ENCODE measurements around the gene JAKMIP3. TPM values are rescaled to one million over a fixed set of nuclear protein-coding genes. Genes with fewer than 3 reads are reported as not detected.

JAKMIP3 gene
- total RNA-seq, 1 experiment from 2014 or later: not detected

DNA sequence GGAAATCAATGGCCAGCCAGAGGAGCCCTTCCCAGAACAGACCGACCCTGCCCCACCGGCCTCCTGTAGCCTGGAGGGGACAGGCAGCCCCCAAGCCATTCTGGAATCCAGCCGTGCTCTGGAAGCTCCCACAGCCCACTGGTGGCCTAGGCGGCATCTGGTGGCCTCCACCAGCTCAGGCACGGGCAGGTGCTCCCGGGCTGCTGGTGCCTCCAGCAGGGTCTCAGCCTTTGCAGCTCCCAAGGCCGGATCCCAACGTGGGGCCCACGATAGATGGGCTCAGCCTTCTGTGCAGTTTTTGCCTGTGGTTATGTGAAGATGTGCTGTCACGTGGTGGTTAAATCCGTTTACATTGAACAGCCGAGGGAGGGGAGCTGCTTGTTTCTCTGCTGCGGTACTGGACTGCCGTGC, 44.4 kb downstream of the JAKMIP3 start:
- no peak for DNase-seq (ENCODE audit: low spot score)

DNA sequence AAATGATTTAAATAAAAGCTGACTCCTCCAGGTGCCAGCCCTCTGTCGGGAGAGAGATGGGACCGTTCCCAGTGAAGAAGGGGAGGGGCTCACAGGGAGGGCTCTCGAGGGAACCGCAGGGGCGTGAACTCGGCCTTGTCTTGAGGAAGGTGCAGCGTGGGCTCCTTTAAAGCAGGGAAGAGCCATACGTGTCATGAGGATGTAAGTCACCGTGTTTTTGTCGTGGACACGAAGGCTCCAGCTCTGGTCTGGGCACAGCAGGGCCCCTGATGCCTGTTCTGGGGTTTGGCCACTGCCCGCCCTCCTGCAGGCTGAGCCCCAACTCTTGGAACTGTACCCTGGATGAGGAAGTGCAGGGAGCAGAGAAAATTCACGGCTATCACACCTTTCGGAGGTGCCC, 45.0 kb downstream of the JAKMIP3 start:
- no peak for DNase-seq (ENCODE audit: low spot score)

DNA sequence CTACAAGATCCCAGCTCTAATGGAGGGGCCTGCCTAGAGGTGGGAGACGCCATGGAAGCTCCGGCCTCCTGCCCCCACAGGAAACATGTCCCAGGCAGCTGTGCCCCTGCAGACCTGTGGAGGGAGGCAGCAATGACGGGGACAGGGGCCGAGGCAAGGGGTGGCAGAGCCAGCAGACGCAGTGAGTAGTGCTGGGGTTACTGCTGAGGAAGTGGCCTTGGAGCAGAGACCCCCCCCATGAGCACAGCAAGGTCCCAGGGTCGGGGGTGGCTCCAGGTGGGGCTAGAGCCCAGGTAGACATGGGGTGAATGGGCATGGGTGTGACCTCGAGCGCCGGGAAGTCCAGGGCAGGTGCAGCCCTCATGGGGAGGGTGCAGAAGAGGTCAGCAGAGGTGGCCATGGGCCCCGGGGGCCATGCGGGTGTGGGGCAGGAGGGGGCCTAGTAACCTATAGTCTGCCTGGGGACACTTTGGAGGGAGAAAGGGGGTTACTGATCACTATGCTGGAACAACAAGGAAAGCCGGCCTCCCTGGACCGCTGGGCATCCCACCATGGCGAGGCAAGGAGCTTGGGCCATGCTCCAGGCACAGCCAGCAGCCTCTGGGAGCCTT, 45.5 kb downstream of the JAKMIP3 start:
- DNase-seq (ENCODE audit: low spot score): no peak

DNA sequence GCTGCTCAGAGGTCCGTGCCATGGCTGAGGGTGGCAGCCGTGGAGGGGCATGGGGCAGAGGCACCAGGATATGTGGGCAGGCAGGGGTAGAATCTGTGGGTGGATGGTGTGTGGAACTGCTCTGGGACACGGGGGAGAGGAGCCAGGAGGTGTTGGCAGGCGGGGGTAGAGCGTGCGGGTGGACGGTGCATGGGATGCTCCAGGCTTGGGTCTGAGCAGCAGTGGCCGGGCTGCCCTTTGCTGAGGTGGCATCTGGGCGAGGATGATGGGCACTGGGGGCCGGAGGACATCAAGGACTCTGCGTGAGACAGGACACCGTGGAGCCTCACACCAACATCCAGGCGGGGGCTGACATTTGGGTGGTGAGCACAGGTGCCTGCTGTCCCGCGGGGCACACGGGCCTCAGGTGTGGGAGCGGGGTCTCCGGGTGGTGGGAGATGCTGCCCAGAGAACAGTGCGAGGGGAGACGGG, 46.2 kb downstream of the JAKMIP3 start:
- no peak for DNase-seq (ENCODE audit: low spot score)

DNA sequence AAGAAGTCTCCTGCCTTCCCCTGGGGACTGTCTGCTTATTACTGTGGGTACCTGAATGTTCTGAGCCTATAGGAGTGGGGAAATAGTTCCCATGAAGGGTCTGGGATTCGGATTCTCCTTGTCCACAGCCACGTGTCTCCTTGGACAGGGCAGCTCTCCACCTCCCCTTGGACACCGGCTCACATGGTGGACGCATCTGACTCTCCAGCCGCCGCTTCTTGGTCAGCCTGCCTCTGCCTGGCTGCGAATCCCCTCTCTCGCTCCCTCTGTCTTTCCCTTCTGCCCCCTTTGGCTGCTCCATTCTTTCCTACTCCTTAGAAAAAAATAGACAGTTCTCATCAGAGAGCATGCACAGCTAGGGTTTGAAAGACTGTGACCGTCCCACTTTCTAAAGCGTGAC, 46.9 kb downstream of the JAKMIP3 start:
- DNase-seq (ENCODE audit: low spot score): no peak

DNA sequence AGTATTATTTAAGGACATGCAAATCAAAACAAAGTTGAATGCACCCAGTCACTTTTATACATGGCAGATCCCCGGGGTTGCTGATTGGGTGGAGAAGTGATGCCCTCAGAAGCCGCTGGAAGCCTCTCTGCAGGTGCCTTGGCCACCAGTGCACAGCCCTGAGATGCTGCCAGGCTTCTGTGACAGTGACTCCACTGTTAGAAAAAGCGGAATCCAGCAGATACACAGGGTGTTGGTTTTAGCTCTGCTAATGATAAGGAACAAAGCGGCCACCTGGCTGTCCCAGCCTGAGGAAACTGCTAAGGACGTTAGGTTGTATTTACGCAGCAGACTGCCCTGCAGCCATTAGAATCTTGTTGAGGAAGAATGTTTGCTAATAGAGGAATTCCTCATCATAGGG, 47.5 kb downstream of the JAKMIP3 start:
- DNase-seq (ENCODE audit: low spot score): no peak

DNA sequence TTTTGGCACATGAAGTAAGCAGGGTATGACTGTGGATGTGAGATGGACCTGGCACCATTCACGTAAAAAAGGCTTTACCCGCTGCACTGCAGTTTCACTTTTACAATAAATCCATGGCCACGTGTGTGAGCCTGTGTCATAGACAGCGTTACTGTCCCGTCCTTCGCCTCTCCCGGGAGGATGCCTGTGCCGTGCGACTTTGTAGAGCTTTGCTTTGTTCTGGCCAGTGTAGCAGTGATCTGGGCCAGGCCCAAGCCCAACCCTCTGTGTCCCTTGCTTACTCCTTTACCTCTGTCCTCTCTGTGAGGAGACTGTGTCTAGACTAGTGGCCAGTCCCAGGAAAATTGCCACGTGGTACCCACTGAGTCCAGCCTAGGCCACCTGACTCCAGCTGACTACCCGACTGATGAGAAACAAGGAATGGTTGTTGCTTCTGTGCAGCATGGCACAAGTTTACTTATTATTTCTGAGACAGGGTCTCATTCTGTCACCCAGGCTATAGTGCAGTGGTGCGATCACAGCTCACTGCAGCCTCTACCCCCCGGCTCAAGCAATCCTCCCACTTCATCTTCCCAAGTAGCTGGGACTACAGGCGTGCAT, 48.1 kb downstream of the JAKMIP3 start:
- no peak for DNase-seq (ENCODE audit: low spot score)

DNA sequence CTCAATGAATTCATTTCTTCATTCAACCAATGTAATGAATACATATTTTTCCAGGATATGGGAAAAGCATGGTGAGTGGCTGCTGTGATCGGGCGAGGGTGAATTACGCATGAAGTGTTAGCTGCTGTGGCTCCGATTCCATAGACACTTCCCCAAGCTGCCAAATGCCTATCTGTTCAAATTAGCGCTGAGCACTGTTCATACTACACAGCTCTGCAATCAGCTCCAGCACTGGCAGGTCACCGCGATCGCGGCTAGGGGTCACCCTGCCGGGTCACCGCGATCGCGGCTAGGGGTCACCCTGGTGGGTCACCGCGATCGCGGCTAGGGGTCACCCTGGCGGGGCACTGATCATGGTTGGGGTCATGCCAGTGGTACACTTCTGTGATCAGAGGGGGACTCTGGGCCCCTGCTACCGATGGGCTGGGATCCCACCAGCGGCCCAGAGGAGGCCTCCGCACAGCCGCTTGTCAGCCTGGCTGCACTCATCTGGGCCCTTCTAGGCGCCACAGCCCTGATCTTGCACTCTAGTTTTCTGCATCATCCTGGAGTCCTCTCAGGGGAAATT, 49.3 kb downstream of the JAKMIP3 start:
- no peak for DNase-seq (ENCODE audit: low spot score)

Other genes starting within 250 kb of the JAKMIP3 start
- gene PPP2R2D, start 164.9 kb upstream of the JAKMIP3 start, total RNA-seq (2014; rRNA removed; shearing (Covaris generic)): 30.3 and 37.5 TPM in 2 replicates
- not detected in 2 replicates for gene BNIP3, start 84.0 kb upstream of the JAKMIP3 start, total RNA-seq (2014; rRNA removed; shearing (Covaris generic))
- 0.05 TPM in 1 of 2 replicates, not detected in the other for gene DPYSL4, start 121.0 kb downstream of the JAKMIP3 start, total RNA-seq (2014; rRNA removed; shearing (Covaris generic))
- 19.4 and 20.8 TPM in 2 replicates for gene STK32C, start 242.0 kb downstream of the JAKMIP3 start, total RNA-seq (2014; rRNA removed; shearing (Covaris generic))